NCI-H187 treated with DMSO at 0.1 percent for 48 hours (cell line): ENCODE results near the gene TSPAN32.
"Not testable (repeated sequence)": the region's sequence is repeated elsewhere in the genome, so short reads cannot be mapped to it uniquely, and the experiment has no call there.

Source experiments
- DNase-seq: peaks from one replicate; lab custom pipeline; 2025; lab: John Stamatoyannopoulos, UW

TSPAN32 gene

GRCh38 chr11:2316169-2316962 is 14.6 kb downstream of the TSPAN32 start:
- no peak for DNase-seq

- DNase-seq = no peak
These were observed 15.1 kb downstream of the TSPAN32 start for GRCh38 chr11:2316963-2317244.

- no peak for DNase-seq
These were observed 15.7 kb downstream of the TSPAN32 start for GRCh38 chr11:2317354-2318050.

- no peak for DNase-seq
These were observed 16.3 kb downstream of the TSPAN32 start for GRCh38 chr11:2318123-2318522.

GRCh38 chr11:2318707-2319106 is 16.9 kb downstream of the TSPAN32 start:
- no peak for DNase-seq

- no peak for DNase-seq
These were observed 18.1 kb downstream of the TSPAN32 start for GRCh38 chr11:2319791-2320472.

- DNase-seq = no peak
These were observed 18.9 kb downstream of the TSPAN32 start for GRCh38 chr11:2320568-2321310.

GRCh38 chr11:2321311-2321683 is 19.5 kb downstream of the TSPAN32 start:
- no peak for DNase-seq

GRCh38 chr11:2325123-2325522 is 23.3 kb downstream of the TSPAN32 start:
- no peak for DNase-seq

- DNase-seq = no peak
These were observed 23.9 kb downstream of the TSPAN32 start for GRCh38 chr11:2325719-2326118.

GRCh38 chr11:2327032-2327431 is 25.2 kb downstream of the TSPAN32 start:
- no peak for DNase-seq

GRCh38 chr11:2328021-2328420 is 26.2 kb downstream of the TSPAN32 start:
- no peak for DNase-seq

GRCh38 chr11:2328656-2329354 is 27.0 kb downstream of the TSPAN32 start:
- no peak for DNase-seq

- no peak for DNase-seq
These were observed 27.7 kb downstream of the TSPAN32 start for GRCh38 chr11:2329551-2329950.

- no peak for DNase-seq
These were observed 28.9 kb downstream of the TSPAN32 start for GRCh38 chr11:2330696-2331095.

- no peak for DNase-seq
These were observed 29.6 kb downstream of the TSPAN32 start for GRCh38 chr11:2331404-2331803.

GRCh38 chr11:2332569-2332968 is 30.8 kb downstream of the TSPAN32 start:
- DNase-seq = not testable (repeated sequence)

- not testable (repeated sequence) for DNase-seq
These were observed 31.8 kb downstream of the TSPAN32 start for GRCh38 chr11:2333486-2334205.

GRCh38 chr11:2335286-2335685 is 33.5 kb downstream of the TSPAN32 start:
- DNase-seq = not testable (repeated sequence)

- DNase-seq = not testable (repeated sequence)
These were observed 36.9 kb downstream of the TSPAN32 start for GRCh38 chr11:2338760-2339159.

GRCh38 chr11:2342557-2342956 is 40.7 kb downstream of the TSPAN32 start:
- no peak for DNase-seq
